ENCODE data around the gene CUL7.

CUL7 gene

DNA sequence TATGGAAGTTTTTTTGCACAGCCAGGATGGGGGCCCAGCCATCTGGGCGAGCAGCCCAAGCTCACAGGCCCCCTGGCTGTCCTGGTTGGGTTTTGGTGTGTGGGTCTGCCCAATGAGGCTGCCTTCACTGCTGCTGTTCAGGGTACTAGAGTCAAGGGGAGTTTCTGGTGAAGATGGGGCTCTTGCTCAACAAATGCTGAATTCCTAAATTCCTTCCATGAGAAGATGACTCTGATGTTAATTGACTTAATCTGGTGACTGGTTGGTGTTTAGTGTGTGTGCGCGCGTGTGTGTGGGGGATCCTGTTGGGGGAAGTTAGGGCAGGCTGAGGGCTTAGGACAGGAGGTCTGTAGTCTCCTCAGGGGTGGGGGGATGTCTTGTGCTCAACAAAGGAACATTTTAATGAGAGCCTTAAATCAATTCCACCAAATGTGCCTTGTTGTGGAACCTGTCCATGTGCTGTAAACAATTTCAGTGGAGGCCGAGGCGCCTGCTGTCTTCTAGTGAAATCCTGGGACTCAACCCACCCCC lies 24.4 kb upstream of the CUL7 start:
- DNase-seq (ENCODE audit: low read depth in 1 of 2, low spot score in 1 of 2): no peak

DNA sequence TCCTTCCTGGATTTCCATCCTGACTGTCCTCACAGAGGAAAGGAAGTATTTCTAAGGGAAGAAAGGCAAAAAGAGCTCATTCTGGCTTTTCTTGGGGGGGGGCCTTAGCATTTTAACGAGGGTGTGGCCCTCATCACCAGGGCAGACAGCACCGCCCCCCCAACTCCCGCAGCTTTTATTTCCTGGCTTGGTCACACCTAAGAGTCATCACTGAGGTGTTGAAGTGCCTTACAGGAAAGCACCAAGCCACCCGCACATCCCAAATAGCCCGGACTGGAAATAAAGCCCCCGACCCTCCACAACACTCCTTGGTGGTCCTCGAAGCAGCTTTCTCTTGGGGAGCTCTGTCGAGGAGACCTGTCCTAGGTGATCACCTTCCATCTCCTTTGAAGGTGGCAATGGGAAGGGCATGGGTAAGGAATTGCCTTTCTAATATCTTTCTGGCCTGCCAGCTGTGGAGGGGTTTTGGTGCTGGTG lies 23.7 kb upstream of the CUL7 start:
- DNase-seq (ENCODE audit: low read depth in 1 of 2, low spot score in 1 of 2): no peak

DNA sequence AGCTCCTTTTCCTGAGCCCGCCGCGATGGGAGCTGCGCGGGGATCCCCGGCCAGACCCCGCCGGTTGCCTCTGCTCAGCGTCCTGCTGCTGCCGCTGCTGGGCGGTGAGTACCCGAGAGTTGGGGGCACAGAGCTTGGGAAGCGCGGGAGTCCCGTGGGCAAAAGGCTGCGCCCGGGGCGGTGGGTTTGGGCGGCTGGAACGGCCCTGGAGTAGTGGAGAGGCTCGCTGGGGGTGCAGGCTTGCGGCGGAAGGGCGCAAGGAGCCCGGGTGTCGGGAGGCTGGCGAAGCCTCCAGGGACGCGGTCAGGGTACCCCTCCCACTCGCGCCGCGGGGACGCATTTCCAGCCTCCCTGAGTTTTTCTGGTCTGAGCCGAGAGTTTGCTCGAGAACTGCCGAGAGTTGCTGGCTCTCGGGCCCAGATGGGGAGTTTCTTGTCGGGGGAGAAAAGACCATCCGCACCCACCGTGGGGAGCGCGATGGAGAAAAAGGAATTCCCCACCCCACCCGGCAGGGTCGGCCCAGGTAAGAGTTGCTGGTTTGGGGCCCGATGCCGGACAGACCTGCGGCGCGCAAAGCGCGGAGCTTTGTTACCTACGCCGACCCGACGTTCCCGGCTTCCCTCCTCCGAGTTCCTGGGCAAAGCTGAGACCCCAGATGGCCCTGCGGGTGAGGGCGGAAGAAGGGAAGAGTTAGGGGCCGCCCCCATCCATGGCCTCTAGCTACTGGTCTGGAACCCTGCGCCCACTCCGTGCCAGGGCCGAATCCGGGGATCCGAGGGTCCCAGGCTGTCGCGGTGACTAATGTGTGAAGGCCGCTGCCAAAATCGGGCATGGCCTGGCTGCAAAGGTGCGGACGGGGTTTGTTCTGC lies 23.0 kb upstream of the CUL7 start:
- DNase-seq (ENCODE audit: low read depth in 1 of 2, low spot score in 1 of 2): no peak

DNA sequence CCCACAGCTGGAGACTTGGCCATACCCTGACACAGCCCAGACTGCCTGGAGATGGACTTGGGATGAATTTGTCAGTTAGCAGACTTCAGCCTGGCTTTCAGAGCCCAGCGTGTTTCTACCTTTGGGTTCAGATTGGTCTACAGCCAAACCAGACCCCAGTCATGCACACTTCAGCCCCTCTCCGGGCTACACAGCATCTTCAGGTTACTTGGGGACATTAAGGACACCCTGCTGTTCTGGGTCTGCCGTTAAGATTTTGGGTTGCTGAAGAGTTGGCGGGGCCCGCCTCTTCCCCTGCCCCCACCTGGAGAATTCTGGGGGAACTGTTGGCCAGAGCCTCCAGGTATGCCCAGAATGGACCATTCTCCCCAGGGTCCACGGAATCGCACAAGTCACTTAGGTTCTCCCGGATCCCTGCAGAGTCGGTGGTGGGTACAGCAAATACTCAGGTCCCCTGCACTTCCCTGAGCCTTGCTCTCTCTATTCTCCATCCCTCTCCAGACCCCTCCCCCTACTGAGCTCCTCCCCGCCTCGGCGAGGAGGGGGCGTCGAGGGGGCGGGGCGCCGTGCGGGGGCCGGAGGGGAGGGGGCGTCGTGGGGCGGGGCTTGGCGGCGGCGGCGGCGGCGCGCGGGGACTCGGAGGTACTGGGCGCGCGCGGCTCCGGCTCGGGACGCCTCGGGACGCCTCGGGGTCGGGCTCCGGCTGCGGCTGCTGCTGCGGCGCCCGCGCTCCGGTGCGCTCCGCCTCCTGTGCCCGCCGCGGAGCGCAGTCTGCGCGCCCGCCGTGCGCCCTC lies 22.2 kb upstream of the CUL7 start, which contains the start of gene PTK7:
PTK7 (plus strand) TSS at position 645 of the 794 bp plus-strand sequence. CDS start 175 bp downstream, outside the sequence.
- DNase-seq (ENCODE audit: low read depth in 1 of 2, low spot score in 1 of 2): no peak

DNA sequence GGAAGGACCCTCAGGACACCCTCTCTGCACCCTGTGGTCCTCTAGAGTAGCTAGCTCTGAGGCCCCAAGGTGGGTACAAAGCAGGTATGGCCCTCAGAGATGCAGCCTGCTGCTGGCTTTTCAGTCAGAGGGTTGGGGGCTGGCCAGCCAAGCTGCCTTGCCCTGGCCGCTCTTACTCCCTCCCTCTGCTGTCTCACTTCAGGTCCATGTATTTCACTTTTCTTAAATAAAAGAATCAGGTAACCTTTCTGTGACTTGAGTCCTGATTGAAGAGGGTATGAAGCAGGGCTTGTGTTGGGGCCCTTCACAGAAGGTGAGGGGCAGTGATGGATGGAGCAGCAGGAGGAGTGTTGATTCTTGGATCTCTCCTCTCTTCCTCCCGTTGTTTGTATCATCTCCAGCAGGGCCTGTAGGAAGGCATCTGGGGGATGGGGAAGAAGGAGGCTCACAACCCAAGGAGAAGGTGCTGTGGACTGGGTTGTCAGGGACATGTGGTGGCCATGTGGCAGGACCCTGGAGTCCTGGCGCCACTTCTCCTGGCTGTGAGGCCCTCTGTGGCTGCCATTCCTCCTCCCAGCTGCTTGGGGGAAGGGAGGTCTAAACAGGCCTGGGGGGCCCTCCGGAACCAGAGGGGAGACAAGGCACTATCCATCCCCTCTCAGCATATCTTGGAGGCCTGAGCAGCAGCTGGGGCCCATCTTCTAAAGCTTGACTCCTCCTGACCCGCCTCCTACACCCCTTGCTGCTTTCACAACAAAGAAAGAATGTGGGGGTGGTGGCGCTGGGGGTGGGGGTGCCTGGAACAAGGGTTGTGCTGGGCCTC lies 21.4 kb upstream of the CUL7 start:
- no peak for DNase-seq (ENCODE audit: low read depth in 1 of 2, low spot score in 1 of 2)

DNA sequence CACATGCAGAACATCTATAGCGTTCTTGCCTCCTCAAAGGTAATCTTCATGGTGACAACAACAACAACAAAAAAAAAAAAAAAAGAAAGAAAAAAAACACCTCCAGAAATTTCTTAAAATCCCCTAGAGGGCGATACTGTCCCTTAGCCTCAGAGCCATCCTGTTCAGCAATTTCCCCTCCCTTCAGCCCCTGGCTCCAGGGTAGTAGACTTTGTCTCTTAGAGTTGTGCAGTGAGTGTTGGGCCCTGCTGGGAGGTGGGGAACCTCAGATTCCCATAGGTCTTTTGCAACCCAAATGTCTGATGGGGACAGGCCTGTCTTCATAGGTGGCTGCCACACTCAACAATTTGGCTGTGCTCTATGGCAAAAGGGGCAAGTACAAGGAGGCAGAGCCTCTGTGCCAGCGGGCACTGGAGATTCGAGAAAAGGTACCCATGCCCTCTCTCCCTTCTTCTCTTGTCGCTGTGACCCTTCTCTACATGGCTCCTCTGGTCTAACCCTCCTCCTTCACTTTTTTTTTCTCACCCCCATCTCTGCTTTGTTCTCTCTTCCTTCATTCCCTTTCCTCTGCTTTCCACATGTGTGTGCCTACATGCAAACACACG lies 16.5 kb upstream of the CUL7 start:
- no peak for DNase-seq (ENCODE audit: low read depth in 1 of 2, low spot score in 1 of 2)

DNA sequence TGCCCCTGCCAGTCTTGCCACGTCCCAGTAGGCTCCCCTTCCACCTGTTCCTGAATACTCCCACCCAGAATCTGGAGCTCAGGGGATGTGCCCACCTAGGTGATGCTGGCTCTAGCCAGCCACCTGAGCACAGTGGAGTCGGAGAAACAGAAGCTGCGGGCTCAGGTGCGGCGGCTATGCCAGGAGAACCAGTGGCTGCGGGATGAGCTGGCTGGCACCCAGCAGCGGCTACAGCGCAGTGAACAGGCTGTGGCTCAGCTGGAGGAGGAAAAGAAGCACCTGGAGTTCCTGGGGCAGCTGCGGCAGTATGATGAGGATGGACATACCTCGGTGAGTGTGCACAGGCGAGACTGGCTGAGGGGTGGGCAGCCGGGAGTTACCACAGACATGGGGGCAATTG lies 9.2 kb upstream of the CUL7 start:
- DNase-seq (ENCODE audit: low read depth in 1 of 2, low spot score in 1 of 2): no peak

DNA sequence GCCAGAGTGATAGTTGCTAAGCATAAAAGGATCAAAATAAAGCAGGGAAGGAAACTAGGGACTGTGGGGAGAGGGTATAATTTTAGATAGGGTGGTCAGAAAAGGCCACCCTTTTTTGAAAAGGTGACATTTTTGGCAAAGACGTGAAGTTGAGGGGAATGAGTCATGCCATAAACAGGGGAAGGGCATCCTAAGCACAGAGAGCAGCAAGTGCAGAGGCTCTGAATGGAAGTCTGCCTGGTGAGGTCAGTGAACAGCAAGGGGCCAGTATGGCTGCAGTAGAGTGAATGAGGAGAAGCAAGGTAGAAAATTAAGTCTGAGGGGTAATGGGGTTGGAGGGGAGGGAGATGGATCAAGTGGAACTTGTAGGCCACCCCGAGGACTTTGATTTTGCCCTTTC lies 8.2 kb upstream of the CUL7 start:
- no peak for DNase-seq (ENCODE audit: low read depth in 1 of 2, low spot score in 1 of 2)

DNA sequence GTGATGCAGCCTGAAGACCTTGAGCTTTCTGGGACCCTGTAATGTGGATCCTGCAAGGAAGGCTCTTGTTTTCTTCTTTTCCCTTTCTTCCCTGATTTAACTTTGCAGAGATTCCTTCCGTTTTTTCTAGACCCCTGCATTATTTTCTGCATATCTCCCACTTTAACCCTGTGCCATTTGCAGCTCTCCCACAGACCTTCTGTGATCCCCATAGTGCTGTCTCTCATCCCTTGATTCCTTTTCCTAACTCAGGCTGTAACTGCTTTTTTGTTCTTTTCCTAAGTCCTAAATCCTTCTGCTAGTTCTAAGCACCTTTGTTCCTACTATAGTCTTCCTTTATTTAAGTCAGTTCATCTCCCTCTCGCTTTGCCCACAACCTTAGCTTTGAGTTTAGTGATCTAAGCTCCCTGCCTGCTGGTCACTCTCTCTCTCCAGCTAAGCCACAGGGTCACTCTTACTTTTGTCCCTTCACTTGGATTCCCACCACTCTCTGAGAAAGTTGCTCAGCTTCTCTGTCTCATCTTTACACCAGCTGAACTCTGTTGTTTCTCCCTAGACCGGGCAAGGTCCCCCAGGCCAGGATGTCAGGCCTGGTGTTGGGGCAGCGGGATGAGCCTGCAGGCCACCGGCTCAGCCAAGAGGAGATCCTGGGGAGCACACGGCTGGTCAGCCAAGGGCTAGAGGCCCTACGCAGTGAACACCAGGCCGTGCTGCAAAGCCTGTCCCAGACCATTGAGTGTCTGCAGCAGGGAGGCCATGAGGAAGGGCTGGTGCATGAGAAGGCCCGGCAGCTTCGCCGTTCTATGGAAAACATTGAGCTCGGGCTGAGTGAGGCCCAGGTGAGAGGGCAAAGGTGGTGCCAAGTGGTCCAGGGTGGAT lies 7.3 kb upstream of the CUL7 start:
- no peak for DNase-seq (ENCODE audit: low read depth in 1 of 2, low spot score in 1 of 2)

DNA sequence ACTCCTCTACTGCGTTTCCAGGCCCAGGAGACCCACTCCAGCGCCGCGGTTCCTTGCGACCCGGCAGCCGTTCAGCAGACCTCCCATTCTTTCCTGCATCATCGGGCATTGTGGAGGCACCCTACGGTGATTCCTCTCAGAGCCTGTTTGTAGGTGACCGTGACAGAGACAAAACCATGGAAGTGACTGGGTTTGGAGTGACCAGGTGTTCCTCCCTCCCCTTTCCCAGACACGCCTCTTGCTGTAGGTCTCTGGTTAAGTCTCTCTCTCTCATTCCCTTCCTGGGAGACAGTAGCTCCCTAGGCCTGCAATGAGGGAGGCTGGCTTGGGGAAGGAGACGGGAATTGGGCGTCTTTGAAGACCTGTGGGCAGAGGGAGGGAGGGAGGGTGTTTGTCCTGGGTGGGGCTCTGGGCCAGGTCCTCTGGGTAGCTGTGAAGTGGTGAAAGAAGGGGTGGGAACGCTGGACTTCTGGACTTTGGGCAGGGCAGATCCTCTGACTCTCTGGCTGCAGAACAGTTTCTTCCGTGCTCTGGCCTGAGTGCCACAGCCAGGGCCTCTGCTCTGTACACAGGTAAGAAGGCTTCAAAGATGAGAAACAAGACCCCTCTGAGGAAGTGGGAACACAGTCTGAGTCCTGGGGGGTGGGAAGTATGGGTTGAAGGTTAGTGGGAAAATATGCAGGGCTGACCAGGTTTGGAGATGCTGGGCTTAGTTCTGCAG lies 6.5 kb upstream of the CUL7 start:
- no peak for DNase-seq (ENCODE audit: low read depth in 1 of 2, low spot score in 1 of 2)

DNA sequence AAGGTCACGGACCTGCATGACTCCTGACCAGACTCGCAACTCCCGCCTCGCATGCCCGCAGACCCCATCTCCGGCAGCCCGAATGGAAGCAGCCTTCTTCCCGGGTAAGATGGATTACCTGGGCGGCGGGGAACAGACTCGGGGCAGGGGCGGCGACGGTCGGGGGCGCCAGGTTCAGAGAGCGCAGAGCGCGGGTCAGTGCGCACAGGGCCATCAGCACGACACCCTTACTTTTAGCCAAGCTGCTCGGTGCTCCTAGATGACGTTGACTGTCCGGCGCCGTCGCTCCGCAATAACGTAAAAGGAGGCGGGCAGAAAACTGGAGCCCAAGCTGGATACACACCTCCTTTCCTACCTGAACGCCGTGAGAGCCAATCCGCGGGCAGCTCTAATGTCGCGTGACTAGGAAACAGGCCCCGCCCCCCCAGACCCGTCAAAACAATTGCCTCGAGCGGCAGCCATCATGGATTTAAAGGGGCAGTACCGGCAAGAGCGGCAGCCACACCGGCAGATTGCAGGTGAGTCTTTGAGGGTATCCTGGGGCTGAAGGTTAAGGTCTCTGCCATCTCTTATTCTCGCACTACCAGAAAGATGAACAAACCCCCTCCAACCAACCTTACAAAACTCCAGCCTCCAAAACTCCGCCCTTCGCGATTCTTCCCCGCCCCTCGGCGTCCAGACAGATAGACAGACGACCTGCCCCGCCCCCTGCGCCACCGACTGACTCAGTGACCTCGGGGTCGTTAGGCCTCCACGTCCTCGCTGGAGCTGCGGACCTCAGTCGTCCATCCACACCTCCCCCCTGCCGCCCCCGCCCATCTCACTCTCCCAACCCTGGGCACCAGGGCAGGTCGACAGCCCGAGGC lies 5.8 kb upstream of the CUL7 start, which contains the start of the genes KLC4 and MRPL2:
KLC4 (plus strand) TSS at position 464 of the 866 bp plus-strand sequence. CDS start 1,705 bp downstream, outside the sequence.
MRPL2 (minus strand) TSS at position 267 of the 866 bp plus-strand sequence; CDS start at position 214, 53 bp downstream.
- DNase-seq (ENCODE audit: low read depth in 1 of 2, low spot score in 1 of 2): peak; percentile 91 to 97

DNA sequence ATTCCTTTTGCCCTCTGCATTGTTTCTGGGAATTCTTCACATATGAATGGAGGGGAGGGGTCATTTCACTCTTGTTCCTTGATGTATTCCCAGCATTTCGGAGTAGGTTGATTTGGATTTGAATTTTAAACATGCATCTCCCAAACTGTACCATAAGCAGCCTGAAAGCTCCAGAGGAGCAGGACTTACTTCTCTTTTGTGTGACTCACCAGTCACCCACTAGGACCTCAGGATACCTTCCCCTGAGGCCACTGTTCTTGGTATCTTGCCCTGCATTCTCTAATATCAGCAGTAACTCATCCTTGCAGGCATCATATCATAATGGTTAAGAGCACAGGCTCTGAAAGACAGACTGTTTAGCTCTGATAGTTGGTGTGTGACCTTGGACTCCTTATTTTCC lies 4.9 kb upstream of the CUL7 start:
- no peak for DNase-seq (ENCODE audit: low read depth in 1 of 2, low spot score in 1 of 2)

DNA sequence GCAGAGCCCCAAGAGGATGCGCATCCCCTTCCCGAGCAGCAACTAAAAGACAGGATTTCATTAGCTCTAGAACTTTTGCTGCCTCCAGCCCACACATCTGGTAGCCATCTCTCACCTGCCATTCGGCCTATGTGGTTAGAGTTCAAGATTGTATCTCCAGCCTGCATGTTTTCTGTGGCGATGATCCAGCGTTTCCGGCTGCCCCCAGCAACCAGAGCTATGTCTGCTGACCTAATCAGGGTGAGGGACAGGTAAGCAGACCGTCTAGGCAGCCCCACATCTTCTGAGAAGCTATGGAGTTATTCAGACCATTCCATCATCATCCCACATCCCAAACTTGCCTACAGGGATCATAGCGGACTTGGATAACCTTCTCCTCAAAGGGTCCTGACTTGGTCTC lies 2.3 kb upstream of the CUL7 start:
- DNase-seq (ENCODE audit: low read depth in 1 of 2, low spot score in 1 of 2): no peak

DNA sequence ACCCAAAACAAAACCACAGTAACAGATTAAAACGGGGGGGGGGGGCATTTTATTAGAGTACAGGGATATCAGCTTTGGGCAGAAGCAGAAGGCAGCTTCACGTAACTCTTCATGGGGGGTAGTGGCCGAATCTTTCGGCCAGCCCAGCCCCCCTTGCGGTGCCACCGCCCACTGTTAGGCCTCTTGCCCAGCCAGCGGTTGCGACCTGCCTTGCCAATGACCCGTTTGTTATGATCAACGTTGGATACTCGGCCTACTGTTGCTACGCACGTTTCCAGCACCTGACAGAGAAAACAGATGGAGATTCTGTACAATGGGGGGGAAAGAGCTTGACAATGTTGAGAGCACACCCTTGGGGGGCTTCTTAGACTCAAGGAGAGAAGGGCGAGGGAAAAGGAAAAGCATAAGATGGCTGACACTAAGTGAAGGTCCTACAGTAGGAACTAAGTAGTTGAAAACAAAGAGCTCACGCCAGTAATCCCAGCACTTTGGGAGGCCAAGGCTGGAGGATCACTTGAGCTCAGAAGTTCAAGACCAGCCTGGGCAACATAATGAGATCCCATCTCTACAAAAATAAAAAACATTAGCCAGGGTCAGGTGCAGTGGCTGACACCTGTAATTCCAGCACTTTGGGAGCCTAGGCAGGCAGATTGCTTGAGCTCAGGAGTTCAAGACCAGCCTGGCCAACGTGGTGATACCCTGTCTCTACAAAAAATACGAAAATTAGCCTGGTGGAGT lies 724 bp upstream of the CUL7 start:
- no peak for DNase-seq (ENCODE audit: low read depth in 1 of 2, low spot score in 1 of 2)

DNA sequence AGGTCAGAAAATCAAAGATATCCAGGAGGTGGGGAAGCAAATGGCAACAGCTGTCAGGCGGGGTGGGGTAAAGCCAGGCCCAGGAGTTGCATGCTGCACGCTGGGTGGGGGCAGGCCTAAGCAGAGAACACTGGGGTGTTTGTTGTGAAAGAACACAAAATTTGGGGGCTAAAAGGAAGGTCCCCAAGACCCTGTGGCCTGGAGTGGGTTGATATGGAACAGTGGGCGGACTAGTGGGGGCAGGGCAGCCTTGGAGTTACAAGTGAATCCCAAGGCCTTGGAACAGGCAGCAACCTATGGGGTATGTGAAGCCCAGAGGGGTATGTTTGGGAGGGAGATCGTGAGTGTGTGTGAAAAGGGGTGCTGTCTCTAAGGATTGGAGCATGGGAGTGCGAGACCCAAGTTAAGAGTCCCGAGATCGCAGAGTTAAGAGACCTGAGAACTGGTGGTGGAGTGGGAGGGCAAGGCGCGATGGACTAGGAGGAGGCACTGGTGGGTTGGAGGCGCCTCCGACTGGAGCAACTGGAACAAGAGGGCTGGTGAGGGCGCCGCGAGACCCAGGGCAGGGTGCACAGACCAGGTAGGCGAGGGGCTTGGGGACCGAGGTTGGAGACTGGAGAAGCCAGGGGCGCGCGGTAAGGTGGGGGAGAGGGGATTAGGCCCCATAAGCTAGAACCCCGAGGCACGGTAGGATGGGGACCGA lies 658 bp downstream of the CUL7 start:
- peak; percentile 8 to 18 for DNase-seq (ENCODE audit: low read depth in 1 of 2, low spot score in 1 of 2)

DNA sequence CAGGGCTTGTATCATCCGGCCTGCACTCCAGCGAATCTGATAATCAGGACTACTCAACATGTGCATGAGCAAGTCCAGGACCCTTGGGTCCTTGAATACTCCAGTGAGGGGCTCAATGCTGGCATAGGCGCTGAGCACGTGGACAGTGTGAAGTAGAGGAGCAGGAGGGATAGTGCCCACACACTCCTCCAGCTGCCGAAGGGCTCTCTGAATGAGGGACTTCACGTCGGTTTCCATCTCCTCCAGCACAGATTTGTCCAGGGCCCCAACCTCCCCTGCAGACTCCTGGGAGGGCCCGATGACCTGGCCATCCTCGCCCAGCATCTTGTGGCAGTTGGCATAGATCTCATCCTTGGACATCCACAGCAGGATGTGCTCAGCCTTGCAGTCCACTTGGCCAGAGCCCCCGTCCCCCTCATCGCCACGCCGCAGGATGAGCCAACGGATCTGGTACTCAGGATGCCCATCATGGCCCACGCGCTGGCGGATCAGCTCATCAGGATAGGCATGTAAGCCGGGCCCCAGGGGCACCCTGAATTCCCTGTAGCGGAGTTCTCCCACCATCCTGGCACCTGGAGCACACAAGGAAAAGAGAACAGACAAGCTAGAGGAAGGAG lies 1.3 kb downstream of the CUL7 start:
- no peak for DNase-seq (ENCODE audit: low read depth in 1 of 2, low spot score in 1 of 2)

Data from activated CD4-positive, alpha-beta T cell treated with anti-CD3 and anti-CD28 coated beads, Interleukin-2, amount 50 U/mL, for 24 hours (primary cell).